Osteoblast (primary cell): ENCODE results near the gene SEPTIN2. TPM values are rescaled to one million over a fixed set of nuclear protein-coding genes. Genes with fewer than 3 reads are reported as not detected.
A peak's percentile ranks its signal among the peaks of the same experiment; 100 is the strongest.

ENCODE experiments used
- DNase-seq: peaks from one replicate; pipeline ENCODE4 v3.0.0; 2011; ENCODE audit warnings: low spot score, mixed read lengths; ENCODE audit not compliant: insufficient read length; ENCODE audit errors: missing footprints
- H2AFZ ChIP-seq: 2 replicates; pipeline ENCODE4 v1.6.0; 2011; ENCODE audit warnings: mild to moderate bottlenecking, low read length
- H3K27ac ChIP-seq: 2 replicates; pipeline ENCODE4 v1.5.1; 2011; ENCODE audit warnings: mild to moderate bottlenecking, low read depth, low read length, moderate library complexity
- H3K27me3 ChIP-seq: 2 replicates; pipeline ENCODE4 v1.6.0; 2012; ENCODE audit warnings: mild to moderate bottlenecking, control low read depth, inconsistent platforms, low read length, moderate library complexity; ENCODE audit not compliant: insufficient read depth
- H3K36me3 ChIP-seq: 2 replicates; pipeline ENCODE4 v1.5.1; 2011; ENCODE audit warnings: mild to moderate bottlenecking, low read length, control low read depth, moderate library complexity; ENCODE audit not compliant: insufficient read depth
- H3K4me1 ChIP-seq: 2 replicates; pipeline ENCODE4 v1.5.1; 2011; ENCODE audit warnings: mild to moderate bottlenecking, low read length, control low read depth, moderate library complexity; ENCODE audit not compliant: insufficient read depth
- H3K4me2 ChIP-seq: 2 replicates; pipeline ENCODE4 v1.6.0; 2011; ENCODE audit warnings: mild to moderate bottlenecking, low read length; ENCODE audit not compliant: insufficient read depth
- H3K4me3 ChIP-seq: fragments of 200-600 bp; sonication (generic); 3 replicates; pipeline ENCODE4 v1.5.1; 2012; ENCODE audit warnings: mild to moderate bottlenecking, low read length, inconsistent platforms; ENCODE audit not compliant: insufficient read depth
- H3K79me2 ChIP-seq: 2 replicates; pipeline ENCODE4 v1.6.0; 2012; ENCODE audit warnings: mild to moderate bottlenecking, low read length, control low read depth, inconsistent platforms; ENCODE audit not compliant: insufficient read depth
- H3K9me3 ChIP-seq: 2 replicates; pipeline ENCODE4 v1.5.1; 2011; ENCODE audit warnings: low read depth, low read length, control low read depth
- H4K20me1 ChIP-seq: 2 replicates; pipeline ENCODE4 v1.6.0; 2012; ENCODE audit warnings: mild to moderate bottlenecking, low read length, control low read depth; ENCODE audit not compliant: insufficient read depth
- CTCF ChIP-seq: IDR thresholded peaks from 2 replicates; pipeline ENCODE4 v1.5.1; 2011; ENCODE audit warnings: mild to moderate bottlenecking, low read depth, low read length, moderate library complexity; ENCODE audit errors: extremely low read depth
- total RNA-seq: library from RNA; depleted of rRNA; stranded (reverse); fragments of >200 nt; gene quantifications from 2 replicates; pipeline ENCODE4 v1.2.3, GENCODE V29; 2012

The SEPTIN2 gene
- total RNA-seq, 1 donor, result 418 TPM

GRCh38 chr2:241339839-241340630 is 24.3 kb downstream of the SEPTIN2 start:
- H3K9me3 ChIP-seq, result no peaks in the 10 kb centered on the region
- H3K79me2 ChIP-seq, result peaks cover 58% of the 10 kb centered on the region
- peaks cover 31% of the 10 kb centered on the region for H4K20me1 ChIP-seq
- H3K27me3 ChIP-seq, result no peaks in the 10 kb centered on the region
- peaks cover 12% of the 10 kb centered on the region for H3K4me1 ChIP-seq
- H3K4me3 ChIP-seq, result no peak overlapping the region
- H3K27ac ChIP-seq, result no peak overlapping the region
- H2AFZ ChIP-seq, result no peak overlapping the region
- peaks cover 90% of the 10 kb centered on the region for H3K36me3 ChIP-seq
- no peak for TF ChIP-seq CTCF
- no peak for DNase-seq
- H3K4me2 ChIP-seq, result no peak overlapping the region

DNA sequence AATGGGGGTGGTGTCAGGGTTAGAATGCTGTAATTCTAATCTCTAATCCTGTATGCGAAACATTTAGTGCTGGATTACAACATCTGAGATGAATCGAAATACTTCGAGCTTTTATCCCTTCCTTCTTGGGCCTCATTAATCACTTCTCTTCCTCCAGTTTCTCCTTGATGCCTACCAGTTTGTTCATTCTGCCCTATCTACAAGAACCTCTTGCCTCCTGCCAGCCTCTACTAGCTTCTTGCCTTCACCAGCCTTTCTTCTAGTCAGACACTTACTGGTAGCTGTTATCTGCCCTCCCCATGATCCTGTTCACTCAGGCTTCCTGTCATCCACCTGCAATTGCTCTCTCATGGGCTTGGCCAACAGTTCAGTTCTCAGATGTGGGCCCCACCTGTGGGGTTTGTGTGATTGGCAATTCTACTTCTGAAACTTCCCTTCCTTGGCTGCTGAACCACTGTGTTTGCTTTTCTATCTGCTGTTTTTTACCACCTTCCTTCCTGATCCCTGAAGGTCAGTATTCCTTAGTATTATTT is 25.0 kb downstream of the SEPTIN2 start:
- Histone ChIP-seq H3K79me2 (peaks cover 51% of the 10 kb centered on the region), H3K27me3 (no peaks in the 10 kb centered on the region), H2AFZ (no peak overlapping the region), H3K4me2 (no peak overlapping the region), H3K27ac (no peak overlapping the region), H4K20me1 (peaks cover 35% of the 10 kb centered on the region), H3K36me3 (peaks cover 89% of the 10 kb centered on the region), H3K4me3 (no peak overlapping the region), H3K4me1 (peaks cover 19% of the 10 kb centered on the region), H3K9me3 (no peaks in the 10 kb centered on the region)
- peak; percentile 39 for DNase-seq
- no peak for TF ChIP-seq CTCF

GRCh38 chr2:241344925-241345651 is 29.4 kb downstream of the SEPTIN2 start:
- peaks cover 94% of the 10 kb centered on the region for H3K36me3 ChIP-seq
- H3K27ac ChIP-seq, result peak overlapping the region; percentile 77
- peaks cover 25% of the 10 kb centered on the region for H3K79me2 ChIP-seq
- no peaks in the 10 kb centered on the region for H3K9me3 ChIP-seq
- no peaks in the 10 kb centered on the region for H3K27me3 ChIP-seq
- no peak for TF ChIP-seq CTCF
- H2AFZ ChIP-seq, result no peak overlapping the region
- H3K4me2 ChIP-seq, result peak overlapping the region; percentile 23
- peak; percentile 49 for DNase-seq
- H4K20me1 ChIP-seq, result peaks cover 36% of the 10 kb centered on the region
- peaks cover 15% of the 10 kb centered on the region for H3K4me1 ChIP-seq
- H3K4me3 ChIP-seq, result no peak overlapping the region

- no peak for DNase-seq
- H2AFZ ChIP-seq, result no peak overlapping the region
- H3K4me2 ChIP-seq, result no peak overlapping the region
- H4K20me1 ChIP-seq, result peaks cover 22% of the 10 kb centered on the region
- no peaks in the 10 kb centered on the region for H3K9me3 ChIP-seq
- TF ChIP-seq CTCF, result no peak
- H3K27me3 ChIP-seq, result no peaks in the 10 kb centered on the region
- H3K4me1 ChIP-seq, result peaks cover 10% of the 10 kb centered on the region
- H3K36me3 ChIP-seq, result peaks cover 94% of the 10 kb centered on the region
- H3K4me3 ChIP-seq, result no peak overlapping the region
- H3K27ac ChIP-seq, result no peak overlapping the region
- H3K79me2 ChIP-seq, result no peaks in the 10 kb centered on the region
These were observed 34.2 kb downstream of the SEPTIN2 start for GRCh38 chr2:241349941-241350340.
